ENCODE measurements around the gene RNASE7. TPM values are rescaled to one million over a fixed set of nuclear protein-coding genes. Genes with fewer than 3 reads are reported as not detected.

Gene RNASE7
- total RNA-seq, 4 donors from 2014 or later: 10.3 to 46.9 (median 35.4) TPM

- WGBS: 60% methylated on average over 2 of the region's 2 CpGs
These were observed 1.3 kb downstream of the RNASE7 start for GRCh38 chr14:21043387-21043973.

GRCh38 chr14:21043974-21044618, 1.9 kb downstream of the RNASE7 start:
- TF ChIP-seq EP300 (IDR thresholded peaks at IDR 0.05): no peak
- no peak for TF ChIP-seq POLR2A (IDR thresholded peaks at IDR 0.05)
- TF ChIP-seq POLR2AphosphoS5 (IDR thresholded peaks at IDR 0.05): no peak
- no peak for TF ChIP-seq CTCF (IDR thresholded peaks at IDR 0.05)

More at GRCh38 chr14:21043387-21043973, 1.3 kb downstream of the RNASE7 start:
- TF ChIP-seq POLR2AphosphoS5 (IDR thresholded peaks at IDR 0.05) (no peak), POLR2A (IDR thresholded peaks at IDR 0.05) (no peak), CTCF (IDR thresholded peaks at IDR 0.05) (no peak)
- no peak overlapping the region for H3K4me3 ChIP-seq
- H3K4me1 ChIP-seq: peaks cover 55% of the 10 kb centered on the region
- DNase-seq (ENCODE audit: low spot score in 2 of 2): no peak
- H3K36me3 ChIP-seq: no peaks in the 10 kb centered on the region
- H3K9me3 ChIP-seq: no peaks in the 10 kb centered on the region
- H3K27ac ChIP-seq: no peak overlapping the region
- no peaks in the 10 kb centered on the region for H3K27me3 ChIP-seq

GRCh38 chr14:21047378-21047781, 5.2 kb downstream of the RNASE7 start:
- no peak overlapping the region for H3K4me3 ChIP-seq
- H3K27ac ChIP-seq: no peak overlapping the region
- H3K4me1 ChIP-seq: peaks cover 16% of the 10 kb centered on the region
- no peaks in the 10 kb centered on the region for H3K9me3 ChIP-seq
- no peaks in the 10 kb centered on the region for H3K36me3 ChIP-seq
- H3K27me3 ChIP-seq: no peaks in the 10 kb centered on the region
- DNase-seq (ENCODE audit: low spot score in 2 of 2): no peak
- TF ChIP-seq POLR2AphosphoS5 (IDR thresholded peaks at IDR 0.05): no peak
- no peak for TF ChIP-seq POLR2A (IDR thresholded peaks at IDR 0.05)
- no peak for TF ChIP-seq EP300 (IDR thresholded peaks at IDR 0.05)
- WGBS: 22% methylated on average over 2 of the region's 2 CpGs

More at GRCh38 chr14:21043974-21044618, 1.9 kb downstream of the RNASE7 start:
- H3K36me3 ChIP-seq: no peaks in the 10 kb centered on the region
- no peaks in the 10 kb centered on the region for H3K27me3 ChIP-seq
- no peak overlapping the region for H3K4me3 ChIP-seq
- peaks cover 49% of the 10 kb centered on the region for H3K4me1 ChIP-seq
- DNase-seq (ENCODE audit: low spot score in 2 of 2): no peak
- no peaks in the 10 kb centered on the region for H3K9me3 ChIP-seq
- WGBS: 52% methylated on average over 6 of the region's 6 CpGs
- no peak overlapping the region for H3K27ac ChIP-seq

- no peaks in the 10 kb centered on the region for H3K27me3 ChIP-seq
- TF ChIP-seq POLR2A (IDR thresholded peaks at IDR 0.05) (no peak), POLR2AphosphoS5 (IDR thresholded peaks at IDR 0.05) (no peak), CTCF (IDR thresholded peaks at IDR 0.05) (no peak)
- no peak for DNase-seq (ENCODE audit: low spot score in 2 of 2)
- WGBS: 86% methylated on average over 2 of the region's 2 CpGs
- no peaks in the 10 kb centered on the region for H3K9me3 ChIP-seq
- peaks cover 4% of the 10 kb centered on the region for H3K4me1 ChIP-seq
- no peak overlapping the region for H3K27ac ChIP-seq
- no peaks in the 10 kb centered on the region for H3K36me3 ChIP-seq
- H3K4me3 ChIP-seq: no peak overlapping the region
These were observed 6.5 kb downstream of the RNASE7 start for GRCh38 chr14:21048638-21049037.

- TF ChIP-seq CTCF (IDR thresholded peaks at IDR 0.05) (no peak), EP300 (IDR thresholded peaks at IDR 0.05) (no peak), POLR2AphosphoS5 (IDR thresholded peaks at IDR 0.05) (no peak), POLR2A (IDR thresholded peaks at IDR 0.05) (no peak)
These were observed 7.1 kb downstream of the RNASE7 start for GRCh38 chr14:21049271-21049673.

More at GRCh38 chr14:21049271-21049673, 7.1 kb downstream of the RNASE7 start:
- Histone ChIP-seq H3K4me1 (no peaks in the 10 kb centered on the region), H3K9me3 (no peaks in the 10 kb centered on the region), H3K27ac (no peak overlapping the region), H3K27me3 (no peaks in the 10 kb centered on the region), H3K4me3 (no peak overlapping the region), H3K36me3 (no peaks in the 10 kb centered on the region)
- WGBS: 75% methylated on average over 3 of the region's 3 CpGs
- no peak for DNase-seq (ENCODE audit: low spot score in 2 of 2)

All from suprapubic skin (tissue), 4 donors.